HepG2 (cell line): ENCODE data around the gene NEURL4. TPM values are rescaled to one million over a fixed set of nuclear protein-coding genes. Genes with fewer than 3 reads are reported as not detected.

Source experiments
- BRCA1 ChIP-seq: sonication (generic); formaldehyde crosslinking; IDR thresholded peaks from 2 replicates; pipeline ENCODE4 v1.4.0; 2020; ENCODE audit warnings: missing genetic modification reagents
- RFX3 ChIP-seq: IDR thresholded peaks from 2 replicates; pipeline ENCODE4 v1.6.1; 2016; ENCODE audit warnings: missing biosample characterization, missing genetic modification reagents
- ZFAT ChIP-seq: sonication (generic); formaldehyde crosslinking; conservative IDR thresholded peaks from 2 replicates; pipeline ENCODE4 v1.8.1; 2023; ENCODE audit warnings: missing genetic modification reagents, inconsistent platforms
- ZNF382 ChIP-seq: sonication (generic); formaldehyde crosslinking; IDR thresholded peaks from 2 replicates; pipeline ENCODE4 v1.5.0; 2020; ENCODE audit warnings: missing genetic modification reagents, mild to moderate bottlenecking, borderline replicate concordance
- ZNF383 ChIP-seq: sonication (generic); formaldehyde crosslinking; IDR thresholded peaks from 2 replicates; pipeline ENCODE4 v1.4.0; 2020; ENCODE audit warnings: missing genetic modification reagents, mild to moderate bottlenecking, borderline replicate concordance
- polyA plus RNA-seq, 8 experiments: library from polyadenylated mRNA; depleted of rRNA in 3 of 8; stranded (reverse) in 7 of 8; unstranded in 1 of 8; fragments of >200 nt; fragmentation: Illumina TruSeq in 4 of 8; extraction: Trizol in 4 of 8; gene quantifications; 2 replicates each; pipeline versions ENCODE4 v1.2.1 to v1.2.3, GENCODE V29; 2011 to 2016; ENCODE audit warnings: low read depth in 4 of 8, missing spikeins in 1 of 8, mixed read lengths in 1 of 8; ENCODE audit not compliant: insufficient read depth in 1 of 8
- total RNA-seq, 5 experiments: library from RNA; depleted of rRNA; stranded (reverse); fragments of >200 nt; fragmentation: Illumina TruSeq; extraction: Trizol; gene quantifications; 2 replicates each; pipeline ENCODE4 v1.2.3, GENCODE V29; 2016; ENCODE audit warnings: low read depth in 1 of 5
- TF ChIP-seq, protein P1 (sequence below): sonication (generic); formaldehyde crosslinking; IDR thresholded peaks from 2 replicates; pipeline ENCODE4 v1.4.0; 2020; ENCODE audit warnings: mild to moderate bottlenecking, missing genetic modification reagents
- TF ChIP-seq, protein P2 (sequence below): sonication (generic); formaldehyde crosslinking; IDR thresholded peaks from 2 replicates; pipeline ENCODE4 v1.5.0; 2020; ENCODE audit warnings: mild to moderate bottlenecking, missing genetic modification reagents, moderate library complexity
- TF ChIP-seq, protein P3 (sequence below), 2 experiments: sonication (generic) in 1 of 2; formaldehyde crosslinking in 1 of 2; IDR thresholded peaks; 2 replicates each; pipeline versions ENCODE4 v1.4.0 to v1.6.1; 2018 to 2020; ENCODE audit warnings: missing genetic modification reagents in 2 of 2, borderline replicate concordance in 1 of 2, low read depth in 1 of 2, mild to moderate bottlenecking in 1 of 2, missing biosample characterization in 1 of 2
- TF ChIP-seq, protein P4 (sequence below): IDR thresholded peaks from 2 replicates; pipeline ENCODE4 v1.6.1; 2016; ENCODE audit warnings: low read depth, borderline replicate concordance
- TF ChIP-seq, protein P5 (sequence below): sonication (generic); formaldehyde crosslinking; IDR thresholded peaks from 2 replicates; pipeline ENCODE4 v1.5.0; 2020; ENCODE audit warnings: missing genetic modification reagents
- TF ChIP-seq, protein P6 (sequence below): sonication (generic); formaldehyde crosslinking; IDR thresholded peaks from 2 replicates; pipeline ENCODE4 v1.5.1; 2020; ENCODE audit warnings: missing genetic modification reagents, mild to moderate bottlenecking, borderline replicate concordance

NEURL4 gene
- total and polyA plus RNA-seq, 2 of the 13 experiments (the other 11 are each of a cell fraction or from before 2014, with no cell fraction given), result 14.8 to 15.7 TPM

DNA sequence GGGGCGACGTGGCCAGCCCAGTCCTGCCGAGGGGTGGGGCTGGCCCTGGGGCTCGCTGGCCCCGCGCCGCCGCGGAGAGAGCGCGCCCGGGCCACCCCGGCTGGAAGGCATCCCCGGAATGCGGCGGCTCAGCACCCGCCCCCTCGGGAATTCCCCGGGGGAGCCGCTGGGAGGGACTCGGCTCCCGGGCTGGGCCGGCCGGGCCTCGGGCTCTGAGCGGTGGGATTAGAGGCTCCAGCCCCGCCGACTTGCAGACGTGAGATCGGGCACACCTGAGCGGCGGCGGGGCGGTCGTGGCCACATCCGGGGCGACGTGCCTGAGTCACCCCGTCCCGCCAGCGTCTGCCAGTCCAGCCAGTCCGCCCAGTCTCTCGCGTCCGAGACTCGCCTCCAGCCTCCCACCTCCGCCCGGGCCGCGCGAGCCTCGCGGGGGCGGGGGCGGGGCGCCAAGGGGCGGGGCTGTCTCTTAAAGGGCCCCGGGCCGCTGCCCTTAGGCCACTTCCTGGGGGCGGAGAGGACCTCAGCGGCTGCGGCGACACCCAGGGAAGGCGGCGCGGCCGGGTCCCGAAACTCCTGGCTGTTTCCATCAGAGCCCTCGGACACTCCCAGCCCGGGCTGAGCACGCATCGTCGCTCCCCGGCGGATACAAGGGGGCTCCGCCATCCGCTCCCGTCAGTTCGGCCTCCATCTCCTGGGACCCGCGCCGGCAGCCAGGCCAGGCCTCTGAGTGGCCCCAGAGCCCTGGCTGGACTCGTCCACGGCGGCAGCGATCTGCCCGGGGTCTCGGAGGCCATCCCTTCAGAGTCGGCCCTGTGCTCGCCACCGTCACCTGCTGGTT lies 22.7 kb upstream of the NEURL4 start, which contains the start of gene KCTD11 (continued):
- TF ChIP-seq, protein P1, sequence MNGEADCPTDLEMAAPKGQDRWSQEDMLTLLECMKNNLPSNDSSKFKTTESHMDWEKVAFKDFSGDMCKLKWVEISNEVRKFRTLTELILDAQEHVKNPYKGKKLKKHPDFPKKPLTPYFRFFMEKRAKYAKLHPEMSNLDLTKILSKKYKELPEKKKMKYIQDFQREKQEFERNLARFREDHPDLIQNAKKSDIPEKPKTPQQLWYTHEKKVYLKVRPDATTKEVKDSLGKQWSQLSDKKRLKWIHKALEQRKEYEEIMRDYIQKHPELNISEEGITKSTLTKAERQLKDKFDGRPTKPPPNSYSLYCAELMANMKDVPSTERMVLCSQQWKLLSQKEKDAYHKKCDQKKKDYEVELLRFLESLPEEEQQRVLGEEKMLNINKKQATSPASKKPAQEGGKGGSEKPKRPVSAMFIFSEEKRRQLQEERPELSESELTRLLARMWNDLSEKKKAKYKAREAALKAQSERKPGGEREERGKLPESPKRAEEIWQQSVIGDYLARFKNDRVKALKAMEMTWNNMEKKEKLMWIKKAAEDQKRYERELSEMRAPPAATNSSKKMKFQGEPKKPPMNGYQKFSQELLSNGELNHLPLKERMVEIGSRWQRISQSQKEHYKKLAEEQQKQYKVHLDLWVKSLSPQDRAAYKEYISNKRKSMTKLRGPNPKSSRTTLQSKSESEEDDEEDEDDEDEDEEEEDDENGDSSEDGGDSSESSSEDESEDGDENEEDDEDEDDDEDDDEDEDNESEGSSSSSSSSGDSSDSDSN (CRISPR knock-in tag), result peak; percentile 81
- TF ChIP-seq, protein P2, sequence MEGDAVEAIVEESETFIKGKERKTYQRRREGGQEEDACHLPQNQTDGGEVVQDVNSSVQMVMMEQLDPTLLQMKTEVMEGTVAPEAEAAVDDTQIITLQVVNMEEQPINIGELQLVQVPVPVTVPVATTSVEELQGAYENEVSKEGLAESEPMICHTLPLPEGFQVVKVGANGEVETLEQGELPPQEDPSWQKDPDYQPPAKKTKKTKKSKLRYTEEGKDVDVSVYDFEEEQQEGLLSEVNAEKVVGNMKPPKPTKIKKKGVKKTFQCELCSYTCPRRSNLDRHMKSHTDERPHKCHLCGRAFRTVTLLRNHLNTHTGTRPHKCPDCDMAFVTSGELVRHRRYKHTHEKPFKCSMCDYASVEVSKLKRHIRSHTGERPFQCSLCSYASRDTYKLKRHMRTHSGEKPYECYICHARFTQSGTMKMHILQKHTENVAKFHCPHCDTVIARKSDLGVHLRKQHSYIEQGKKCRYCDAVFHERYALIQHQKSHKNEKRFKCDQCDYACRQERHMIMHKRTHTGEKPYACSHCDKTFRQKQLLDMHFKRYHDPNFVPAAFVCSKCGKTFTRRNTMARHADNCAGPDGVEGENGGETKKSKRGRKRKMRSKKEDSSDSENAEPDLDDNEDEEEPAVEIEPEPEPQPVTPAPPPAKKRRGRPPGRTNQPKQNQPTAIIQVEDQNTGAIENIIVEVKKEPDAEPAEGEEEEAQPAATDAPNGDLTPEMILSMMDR, result peak; percentile 66
- TF ChIP-seq, protein P3, sequence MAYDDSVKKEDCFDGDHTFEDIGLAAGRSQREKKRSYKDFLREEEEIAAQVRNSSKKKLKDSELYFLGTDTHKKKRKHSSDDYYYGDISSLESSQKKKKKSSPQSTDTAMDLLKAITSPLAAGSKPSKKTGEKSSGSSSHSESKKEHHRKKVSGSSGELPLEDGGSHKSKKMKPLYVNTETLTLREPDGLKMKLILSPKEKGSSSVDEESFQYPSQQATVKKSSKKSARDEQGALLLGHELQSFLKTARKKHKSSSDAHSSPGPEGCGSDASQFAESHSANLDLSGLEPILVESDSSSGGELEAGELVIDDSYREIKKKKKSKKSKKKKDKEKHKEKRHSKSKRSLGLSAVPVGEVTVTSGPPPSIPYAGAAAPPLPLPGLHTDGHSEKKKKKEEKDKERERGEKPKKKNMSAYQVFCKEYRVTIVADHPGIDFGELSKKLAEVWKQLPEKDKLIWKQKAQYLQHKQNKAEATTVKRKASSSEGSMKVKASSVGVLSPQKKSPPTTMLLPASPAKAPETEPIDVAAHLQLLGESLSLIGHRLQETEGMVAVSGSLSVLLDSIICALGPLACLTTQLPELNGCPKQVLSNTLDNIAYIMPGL (CRISPR knock-in tag; IDR thresholded peaks at IDR 0.05; ENCODE audit: borderline replicate concordance in 1 of 2, low read depth in 1 of 2), result peak; percentile 18 to 50; a peak in 3 of 4 replicates
- TF ChIP-seq, protein P4, sequence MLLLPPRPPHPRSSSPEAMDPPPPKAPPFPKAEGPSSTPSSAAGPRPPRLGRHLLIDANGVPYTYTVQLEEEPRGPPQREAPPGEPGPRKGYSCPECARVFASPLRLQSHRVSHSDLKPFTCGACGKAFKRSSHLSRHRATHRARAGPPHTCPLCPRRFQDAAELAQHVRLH (CRISPR knock-in tag), result peak; percentile 19; the same call in 1 of the 2 replicates
- TF ChIP-seq, protein P5, sequence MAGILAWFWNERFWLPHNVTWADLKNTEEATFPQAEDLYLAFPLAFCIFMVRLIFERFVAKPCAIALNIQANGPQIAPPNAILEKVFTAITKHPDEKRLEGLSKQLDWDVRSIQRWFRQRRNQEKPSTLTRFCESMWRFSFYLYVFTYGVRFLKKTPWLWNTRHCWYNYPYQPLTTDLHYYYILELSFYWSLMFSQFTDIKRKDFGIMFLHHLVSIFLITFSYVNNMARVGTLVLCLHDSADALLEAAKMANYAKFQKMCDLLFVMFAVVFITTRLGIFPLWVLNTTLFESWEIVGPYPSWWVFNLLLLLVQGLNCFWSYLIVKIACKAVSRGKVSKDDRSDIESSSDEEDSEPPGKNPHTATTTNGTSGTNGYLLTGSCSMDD (CRISPR knock-in tag), result no peak
- TF ChIP-seq ZFAT (CRISPR knock-in tag) (no peak), ZNF382 (CRISPR knock-in tag) (no peak), RFX3 (CRISPR knock-in tag) (no peak), ZNF383 (no peak), BRCA1 (0 out of 2 replicates have a peak, but pooled peaks have one; percentile 85)
- TF ChIP-seq, protein P6, sequence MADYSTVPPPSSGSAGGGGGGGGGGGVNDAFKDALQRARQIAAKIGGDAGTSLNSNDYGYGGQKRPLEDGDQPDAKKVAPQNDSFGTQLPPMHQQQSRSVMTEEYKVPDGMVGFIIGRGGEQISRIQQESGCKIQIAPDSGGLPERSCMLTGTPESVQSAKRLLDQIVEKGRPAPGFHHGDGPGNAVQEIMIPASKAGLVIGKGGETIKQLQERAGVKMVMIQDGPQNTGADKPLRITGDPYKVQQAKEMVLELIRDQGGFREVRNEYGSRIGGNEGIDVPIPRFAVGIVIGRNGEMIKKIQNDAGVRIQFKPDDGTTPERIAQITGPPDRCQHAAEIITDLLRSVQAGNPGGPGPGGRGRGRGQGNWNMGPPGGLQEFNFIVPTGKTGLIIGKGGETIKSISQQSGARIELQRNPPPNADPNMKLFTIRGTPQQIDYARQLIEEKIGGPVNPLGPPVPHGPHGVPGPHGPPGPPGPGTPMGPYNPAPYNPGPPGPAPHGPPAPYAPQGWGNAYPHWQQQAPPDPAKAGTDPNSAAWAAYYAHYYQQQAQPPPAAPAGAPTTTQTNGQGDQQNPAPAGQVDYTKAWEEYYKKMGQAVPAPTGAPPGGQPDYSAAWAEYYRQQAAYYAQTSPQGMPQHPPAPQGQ (CRISPR knock-in tag), result no peak
